Measurements from ENCODE around the gene RNF125. TPM values are rescaled to one million over a fixed set of nuclear protein-coding genes. Genes with fewer than 3 reads are reported as not detected.

RNF125 gene
- total RNA-seq, 1 donor from 2014 or later, result 3.7 TPM

GRCh38 chr18:32056613-32057358 lies 38.2 kb downstream of the RNF125 start:
- no peak for TF ChIP-seq POLR2AphosphoS5 (IDR thresholded peaks at IDR 0.05; ENCODE audit: insufficient read depth in 1 of 2, low read depth in 1 of 2)
- TF ChIP-seq POLR2A (IDR thresholded peaks at IDR 0.05), result no peak
- no peak for TF ChIP-seq CTCF (IDR thresholded peaks at IDR 0.05)
- DNase-seq (ENCODE audit: extremely low spot score in 2 of 2), result no peak
- intact Hi-C loops (cut with DNase I), result no loop called here

GRCh38 chr18:32057624-32058165 lies 39.1 kb downstream of the RNF125 start:
- Histone ChIP-seq H3K36me3 (no peaks in the 10 kb centered on the region), H3K27me3 (no peaks in the 10 kb centered on the region), H3K4me3 (no peak overlapping the region), H3K27ac (no peak overlapping the region), H3K9me3 (no peaks in the 10 kb centered on the region), H3K4me1 (no peaks in the 10 kb centered on the region)
- DNase-seq (ENCODE audit: extremely low spot score in 2 of 2), result no peak
- intact Hi-C loops (cut with DNase I), result no loop called here
- TF ChIP-seq POLR2A (IDR thresholded peaks at IDR 0.05) (no peak), POLR2AphosphoS5 (IDR thresholded peaks at IDR 0.05; ENCODE audit: insufficient read depth in 1 of 2, low read depth in 1 of 2) (no peak), CTCF (IDR thresholded peaks at IDR 0.05) (no peak)

More at GRCh38 chr18:32056613-32057358, 38.2 kb downstream of the RNF125 start:
- Histone ChIP-seq H3K27ac (no peak overlapping the region), H3K27me3 (no peaks in the 10 kb centered on the region), H3K4me3 (no peak overlapping the region), H3K36me3 (no peaks in the 10 kb centered on the region), H3K4me1 (no peaks in the 10 kb centered on the region), H3K9me3 (no peaks in the 10 kb centered on the region)

- TF ChIP-seq CTCF (IDR thresholded peaks at IDR 0.05) (no peak), POLR2A (IDR thresholded peaks at IDR 0.05) (no peak), POLR2AphosphoS5 (IDR thresholded peaks at IDR 0.05; ENCODE audit: insufficient read depth in 1 of 2, low read depth in 1 of 2) (no peak)
- intact Hi-C loops (cut with DNase I), result no loop called here
- Histone ChIP-seq H3K4me3 (no peak overlapping the region), H3K9me3 (no peaks in the 10 kb centered on the region), H3K27ac (no peak overlapping the region), H3K27me3 (no peaks in the 10 kb centered on the region), H3K4me1 (no peaks in the 10 kb centered on the region), H3K36me3 (no peaks in the 10 kb centered on the region)
- DNase-seq (ENCODE audit: extremely low spot score in 2 of 2), result no peak
These were observed 41.4 kb downstream of the RNF125 start for GRCh38 chr18:32060026-32060425.

- Histone ChIP-seq H3K4me1 (no peaks in the 10 kb centered on the region), H3K27me3 (no peaks in the 10 kb centered on the region), H3K36me3 (peaks cover 0 to 7% of the 10 kb centered on the region in 2 donors), H3K9me3 (no peaks in the 10 kb centered on the region), H3K4me3 (no peak overlapping the region), H3K27ac (no peak overlapping the region)
- TF ChIP-seq POLR2A (IDR thresholded peaks at IDR 0.05) (no peak), POLR2AphosphoS5 (IDR thresholded peaks at IDR 0.05; ENCODE audit: insufficient read depth in 1 of 2, low read depth in 1 of 2) (no peak), CTCF (IDR thresholded peaks at IDR 0.05) (no peak)
- intact Hi-C loops (cut with DNase I), result no loop called here
- DNase-seq (ENCODE audit: extremely low spot score in 2 of 2), result no peak
These were observed 48.9 kb downstream of the RNF125 start for GRCh38 chr18:32067375-32068167.
